GM12878 (cell line): Measurements from ENCODE around the gene DNAJB6. TPM values are rescaled to one million over a fixed set of nuclear protein-coding genes. Genes with fewer than 3 reads are reported as not detected.

Experiments
- ATAC-seq: fragments of 200-7000 bp; cut with Tn5 transposase; 3 replicates; pipeline ENCODE4 v1.9.1; 2020; ENCODE audit warnings: mild to moderate bottlenecking, moderate library complexity
- BruUV-seq: library from RNA; stranded (reverse); fragments of 400-500 nt; replicated peaks from 2 replicates; lab custom pipeline; 2021; lab: Mats Ljungman, UMichigan
- CTCF ChIA-PET: fragments of 300-600 bp; sonication (Branson Sonifier 250); formaldehyde crosslinking; extraction: SDS; loops from one replicate; lab custom pipeline; 2021; ENCODE audit warnings: inconsistent platforms; lab: Yijun Ruan, JAX
- POLR2A ChIA-PET: fragments of 350-600 bp; formaldehyde crosslinking; extraction: SDS; loops from one replicate; lab custom pipeline; 2021; ENCODE audit warnings: inconsistent platforms; lab: Charles Lee
- RAD21 ChIA-PET: fragments of 300-600 bp; sonication (Branson Sonifier 250); formaldehyde crosslinking; loops from one replicate; lab custom pipeline; 2023; ENCODE audit warnings: antibody characterized with exemption; ENCODE audit not compliant: unreplicated experiment; lab: Charles Lee
- SMC1A ChIA-PET: fragments of 300-600 bp; sonication (Branson Sonifier 250); formaldehyde crosslinking; loops from one replicate; lab custom pipeline; 2023; ENCODE audit not compliant: unreplicated experiment, uncharacterized antibody; lab: Charles Lee
- DNase-seq: peaks from one replicate; pipeline ENCODE4 v3.0.0-alpha.2; 2011; ENCODE audit warnings: low read depth, low spot score
- FAIRE-seq: peaks from 3 replicates; lab custom pipeline; 2011; peaks lifted over from hg19 to GRCh38; lab: Jason Lieb, UNC
- H2AFZ ChIP-seq: 2 replicates; pipeline ENCODE4 v1.6.0; 2011; ENCODE audit warnings: low read depth, low read length, control low read depth; ENCODE audit not compliant: control insufficient read depth
- H3K27ac ChIP-seq: 2 replicates; pipeline ENCODE4 v1.5.1; 2011; ENCODE audit warnings: control low read depth; ENCODE audit not compliant: control insufficient read depth, insufficient read depth
- H3K27me3 ChIP-seq, 2 experiments: replicated peaks in 1 of 2; 2 replicates each; pipeline versions ENCODE4 v1.6.0 to v1.6.1; 2011; ENCODE audit warnings: low read length in 1 of 2; ENCODE audit not compliant: control insufficient read depth in 2 of 2, insufficient read depth in 2 of 2
- H3K36me3 ChIP-seq, 2 experiments: 2 replicates each; pipeline ENCODE4 v1.5.1; 2011; ENCODE audit warnings: low read length in 1 of 2; ENCODE audit not compliant: control insufficient read depth in 2 of 2, insufficient read depth in 2 of 2
- H3K4me1 ChIP-seq: 2 replicates; pipeline ENCODE4 v1.6.1; 2011; ENCODE audit warnings: mild to moderate bottlenecking, low read length, moderate library complexity, mixed read lengths; ENCODE audit not compliant: control insufficient read depth, insufficient read depth
- H3K4me2 ChIP-seq: 2 replicates; pipeline ENCODE4 v1.6.0; 2011; ENCODE audit warnings: control low read depth; ENCODE audit not compliant: control insufficient read depth, insufficient read depth
- H3K4me3 ChIP-seq: fragments of 200-600 bp; sonication (generic); 2 replicates; pipeline ENCODE4 v1.5.1; 2016
- H3K79me2 ChIP-seq: 2 replicates; pipeline ENCODE4 v1.6.0; 2011; ENCODE audit warnings: low read length; ENCODE audit not compliant: control insufficient read depth, insufficient read depth
- H3K9ac ChIP-seq: 2 replicates; pipeline ENCODE4 v1.8.0; 2011; ENCODE audit warnings: low read length, control low read depth, mixed read lengths; ENCODE audit not compliant: control insufficient read depth, insufficient read depth
- H3K9me3 ChIP-seq: replicated peaks from 3 replicates; pipeline ENCODE4 v1.5.1; 2011; ENCODE audit warnings: mild to moderate bottlenecking, low read length; ENCODE audit not compliant: control insufficient read depth, insufficient read depth
- H4K20me1 ChIP-seq: 2 replicates; pipeline ENCODE4 v1.6.0; 2011; ENCODE audit not compliant: control insufficient read depth, insufficient read depth
- ASH2L ChIP-seq: fragments of 300-600, 200-600 bp; sonication (generic); IDR thresholded peaks from 2 replicates; pipeline ENCODE4 v1.6.1; 2017; ENCODE audit warnings: low read depth, mild to moderate bottlenecking, borderline replicate concordance
- BRCA1 ChIP-seq: IDR thresholded peaks from 2 replicates; pipeline ENCODE4 v1.6.1; 2011; ENCODE audit warnings: low read depth, low read length, improper control_type of control experiment
- GABPA ChIP-seq: IDR thresholded peaks from 2 replicates; pipeline ENCODE4 v1.6.1; 2014; ENCODE audit warnings: antibody characterized with exemption, low read depth, mild to moderate bottlenecking, inconsistent platforms
- HCFC1 ChIP-seq: fragments of 150-350 bp; IDR thresholded peaks from 2 replicates; pipeline ENCODE4 v1.6.1; 2014; ENCODE audit warnings: low read length
- HSF1 ChIP-seq: fragments of 150-350 bp; IDR thresholded peaks from 2 replicates; pipeline ENCODE4 v1.6.1; 2014; ENCODE audit warnings: mild to moderate bottlenecking, low read depth, low read length
- IRF4 ChIP-seq: IDR thresholded peaks from 2 replicates; pipeline ENCODE4 v1.6.1; 2011; ENCODE audit warnings: low read depth, low read length
- IRF5 ChIP-seq: fragments of 450-650 bp; IDR thresholded peaks from 2 replicates; pipeline ENCODE4 v1.6.1; 2017; ENCODE audit warnings: borderline replicate concordance
- LARP7 ChIP-seq: fragments of 450-650 bp; IDR thresholded peaks from 2 replicates; pipeline ENCODE4 v1.6.1; 2017; ENCODE audit warnings: mild to moderate bottlenecking
- MYC ChIP-seq: IDR thresholded peaks from 2 replicates; pipeline ENCODE4 v1.6.1; 2011; ENCODE audit warnings: mild to moderate bottlenecking, low read length, moderate library complexity, inconsistent platforms; ENCODE audit not compliant: insufficient read depth, insufficient replicate concordance, insufficient read length, severe bottlenecking
- NR2C2 ChIP-seq: IDR thresholded peaks from 2 replicates; pipeline ENCODE4 v1.6.1; 2011; ENCODE audit warnings: borderline replicate concordance, low read depth; ENCODE audit not compliant: control insufficient read depth, insufficient read length
- NR2F1 ChIP-seq: fragments of 450-650 bp; conservative IDR thresholded peaks from 2 replicates; pipeline ENCODE4 v1.6.1; 2017; ENCODE audit warnings: mild to moderate bottlenecking
- PAX8 ChIP-seq: fragments of 450-650 bp; IDR thresholded peaks from 2 replicates; pipeline ENCODE4 v1.6.1; 2017; ENCODE audit warnings: mild to moderate bottlenecking, moderate library complexity
- REST ChIP-seq: IDR thresholded peaks from 2 replicates; pipeline ENCODE4 v1.6.1; 2012; ENCODE audit warnings: mild to moderate bottlenecking, low read depth, low read length
- SMC3 ChIP-seq: IDR thresholded peaks from 2 replicates; pipeline ENCODE4 v1.6.1; 2011; ENCODE audit warnings: low read length, improper control_type of control experiment, borderline replicate concordance
- SP1 ChIP-seq: IDR thresholded peaks from one replicate; pipeline ENCODE4 v1.6.1; 2011; ENCODE audit warnings: low read depth, low read length
- TAF1 ChIP-seq: IDR thresholded peaks from 2 replicates; pipeline ENCODE4 v1.6.1; 2011; ENCODE audit warnings: mild to moderate bottlenecking, low read depth, low read length, borderline replicate concordance
- ZBTB4 ChIP-seq: fragments of 450-650 bp; formaldehyde crosslinking; IDR thresholded peaks from 2 replicates; pipeline ENCODE4 v1.4.0; 2022; ENCODE audit warnings: mild to moderate bottlenecking, moderate library complexity
- ZNF24 ChIP-seq: fragments of 450-650 bp; IDR thresholded peaks from 2 replicates; pipeline ENCODE4 v1.6.1; 2017; ENCODE audit warnings: antibody characterized with exemption, mild to moderate bottlenecking
- WGBS: methylation state at CpG from one replicate; pipeline ENCODE4 v1.1.6; 2016; ENCODE audit warnings: low lambda C conversion rate; ENCODE audit not compliant: insufficient replicate concordance, insufficient coverage; ENCODE audit errors: missing lambda C conversion rate; 5-methylcytosine and 5-hydroxymethylcytosine counted together
- in situ Hi-C: fragments of 300-500 bp; cut with MboI; formaldehyde crosslinking; loops from 9 replicates; pipeline ENCODE4 v1.14.3; 2018; ENCODE audit warnings: mixed read lengths
- intact Hi-C: fragments of 100-400 bp; cut with micrococcal nuclease; formaldehyde crosslinking; loops from one replicate; pipeline ENCODE4 v1.14.2; 2022; ENCODE audit not compliant: unreplicated experiment
- polyA plus RNA-seq, 11 experiments: library from polyadenylated mRNA; depleted of rRNA in 4 of 11; unstranded in 6 of 11; stranded (reverse) in 5 of 11; fragments of >200 nt; fragmentation: Nextera tagmentation in 4 of 11; fragmentation: Illumina TruSeq in 1 of 11; extraction: Ambion mirVana in 4 of 11; extraction: Trizol in 1 of 11; gene quantifications; 1 replicate in 1 of 11; 2 replicates in 10 of 11; pipeline versions ENCODE4 v1.2.1 to v1.2.3, GENCODE V29; 2011 to 2016; ENCODE audit warnings: inconsistent platforms in 2 of 11, missing spikeins in 2 of 11, low read depth in 1 of 11
- total RNA-seq, 4 experiments: library from RNA; depleted of rRNA in 3 of 4; stranded (reverse); fragments of >200 nt in 3 of 4; fragmentation: Illumina TruSeq in 1 of 4; extraction: Trizol in 1 of 4; gene quantifications; 2 replicates each; pipeline versions ENCODE4 v1.2.1 to v1.2.3, GENCODE V29; 2013 to 2021

DNAJB6 gene
- total and polyA plus RNA-seq, 10 of the 15 experiments (the other 5 are each of a cell fraction or from before 2014, with no cell fraction given): 34.5 to 117 (median 53.1) TPM

- no peaks in the 10 kb centered on the region for H3K79me2 ChIP-seq
- FAIRE-seq: no peak
- H2AFZ ChIP-seq: no peak overlapping the region
- no peaks in the 10 kb centered on the region for H3K27me3 ChIP-seq
- no CpG with 5 or more reads among the region's 8 CpGs for WGBS
- no peak overlapping the region for H3K27ac ChIP-seq
- H3K4me1 ChIP-seq: no peaks in the 10 kb centered on the region
- in situ Hi-C loops (no loop called here), intact Hi-C loops (no loop called here)
- ChIA-PET RAD21 (no interaction called here), CTCF (no interaction called here), SMC1A (no interaction called here), POLR2A (no interaction called here)
- no peak for DNase-seq
- BruUV-seq: no TSS peak
- H3K9ac ChIP-seq: no peak overlapping the region
- no peak for ATAC-seq
- no peak overlapping the region for H3K4me2 ChIP-seq
- no peak overlapping the region for H3K4me3 ChIP-seq
- H4K20me1 ChIP-seq: no peaks in the 10 kb centered on the region
- H3K36me3 ChIP-seq: peaks cover 4 to 5% of the 10 kb centered on the region in 2 experiments; a peak in 3 of 4 replicates
- H3K9me3 ChIP-seq: no peaks in the 10 kb centered on the region
- no peak for TF ChIP-seq TAF1
- TF ChIP-seq GABPA: no peak
- TF ChIP-seq IRF4: no peak
- TF ChIP-seq NR2F1: no peak
- TF ChIP-seq ZNF24: no peak
- no peak for TF ChIP-seq ZBTB4 (CRISPR knock-in tag)
- TF ChIP-seq MYC: no peak
- no peak for TF ChIP-seq NR2C2
- no peak for TF ChIP-seq IRF5
- no peak for TF ChIP-seq LARP7
- TF ChIP-seq BRCA1: no peak
- no peak for TF ChIP-seq HCFC1
- no peak for TF ChIP-seq HSF1
- no peak for TF ChIP-seq SMC3
- no peak for TF ChIP-seq SP1
- no peak for TF ChIP-seq ASH2L
- TF ChIP-seq PAX8: no peak
- TF ChIP-seq REST: no peak
Measured at GRCh38 chr7:157419035-157419293, 82.2 kb downstream of the DNAJB6 start.
